Gastrocnemius medialis (tissue), 4 donors: Measurements from ENCODE around the gene RPS8. TPM values are rescaled to one million over a fixed set of nuclear protein-coding genes. Genes with fewer than 3 reads are reported as not detected.
A peak's percentile ranks its signal among the peaks of the same experiment; 100 is the strongest.

ENCODE experiments used
- ATAC-seq, 2 donors: fragments of 150-250 bp; one replicate each; pipeline ENCODE4 v1.9.1; 2016
- DNase-seq, 2 donors: peaks; one replicate each; pipeline ENCODE4 v3.0.0-alpha.2; 2019
- H3K27ac ChIP-seq, 4 donors: fragments of 200-600 bp; sonication (generic); 1 replicate in 1 of 4; 2 replicates in 3 of 4; pipeline ENCODE4 v1.5.1; 2016 to 2018; ENCODE audit warnings: mild to moderate bottlenecking in 2 of 4, moderate library complexity in 1 of 4
- H3K27me3 ChIP-seq, 3 donors: fragments of 200-600 bp; sonication (generic) in 2 of 3; 1 replicate in 1 of 3; 2 replicates in 2 of 3; pipeline versions ENCODE4 v1.5.1 to v1.6.0; 2016 to 2019; ENCODE audit warnings: mild to moderate bottlenecking in 1 of 3, moderate library complexity in 1 of 3
- H3K36me3 ChIP-seq, 2 donors: fragments of 200-600 bp; sonication (generic) in 1 of 2; one replicate each; pipeline ENCODE4 v1.5.1; 2017 to 2018
- H3K4me1 ChIP-seq, 2 donors: fragments of 200-600 bp; sonication (generic) in 1 of 2; one replicate each; pipeline ENCODE4 v1.5.1; 2016 to 2017; ENCODE audit warnings: mild to moderate bottlenecking in 2 of 2
- H3K4me3 ChIP-seq, 4 donors: fragments of 200-600 bp; sonication (generic) in 3 of 4; 1 replicate in 1 of 4; 2 replicates in 3 of 4; pipeline ENCODE4 v1.5.1; 2016 to 2019; ENCODE audit warnings: mild to moderate bottlenecking in 2 of 4
- H3K9me3 ChIP-seq, 3 donors: fragments of 200-600 bp; sonication (generic) in 2 of 3; 1 replicate in 1 of 3; 2 replicates in 2 of 3; pipeline ENCODE4 v1.5.1; 2016 to 2019
- CTCF ChIP-seq, 5 experiments: fragments of 450-650 bp in 3 of 5; fragments of 200-600 bp in 2 of 5; sonication (generic) in 2 of 5; IDR thresholded peaks in 4 of 5; conservative IDR thresholded peaks in 1 of 5; 1 replicate in 4 of 5; 2 replicates in 1 of 5; pipeline ENCODE4 v1.5.1; 2016 to 2019; ENCODE audit warnings: antibody characterized with exemption in 5 of 5, mild to moderate bottlenecking in 3 of 5, moderate library complexity in 3 of 5
- POLR2A ChIP-seq, 2 donors: fragments of 450-650 bp; IDR thresholded peaks; one replicate each; pipeline ENCODE4 v1.6.1; 2017; ENCODE audit warnings: antibody characterized with exemption in 2 of 2, mild to moderate bottlenecking in 2 of 2, moderate library complexity in 2 of 2
- in situ Hi-C, 4 donors: fragments of 200-750 bp; cut with MboI; loops; one replicate each; pipeline versions ENCODE4 v1.15.0 to v1.8.0; 2017; ENCODE audit warnings: low sequenced_read_pairs in 4 of 4
- intact Hi-C: fragments of 100-400 bp; cut with DNase I; formaldehyde crosslinking; loops from one replicate; pipeline ENCODE4 v1.15.1; 2023; ENCODE audit warnings: low total_unique reads
- total RNA-seq, 4 donors: library from RNA; depleted of rRNA; stranded (reverse); fragments of >200 nt; gene quantifications; one replicate each; pipeline versions ENCODE4 v1.1.0 to v1.2.3, GENCODE V29; 2016

The RPS8 gene
- total RNA-seq, 4 donors from 2014 or later, result 1,137 to 2,085 (median 1,818) TPM

GRCh38 chr1:44784094-44785028, 9.0 kb downstream of the RPS8 start:
- Histone ChIP-seq H3K4me1 (peaks cover 19 to 28% of the 10 kb centered on the region in 2 donors), H3K4me3 (peak overlapping the region; percentile 48 to 63 (median 56)), H3K36me3 (peaks cover 0 to 11% of the 10 kb centered on the region in 2 donors), H3K27ac (peak overlapping the region in 1 of 4 donors; percentile 12), H3K27me3 (no peaks in the 10 kb centered on the region), H3K9me3 (no peaks in the 10 kb centered on the region)
- in situ Hi-C loops, result loop anchor here in 2 of 4 donors (10.0 to 25.0 kb wide), 3 partner anchors 50 to 728 kb away; partner anchors contain the start of genes CCDC163 (in 1 of the 2), EIF2B3 (in 1 of the 2), MMACHC (in 1 of the 2) and PRDX1 (in 1 of the 2)
- TF ChIP-seq POLR2A (IDR thresholded peaks at IDR 0.05), result no peak
- no peak for TF ChIP-seq CTCF (IDR thresholded peaks at IDR 0.05 in 4 of 5, conservative IDR thresholded peaks at IDR 0.05 in 1 of 5)
- DNase-seq (no peak), ATAC-seq (no peak)
- intact Hi-C loops, result loop anchor here (5.0 kb wide), 3 partner anchors 38 to 228 kb away; partner anchors contain the start of genes HECTD3 and UROD

- peaks cover 19 to 28% of the 10 kb centered on the region in 2 donors for H3K4me1 ChIP-seq
- H3K9me3 ChIP-seq, result no peaks in the 10 kb centered on the region
- peaks cover 0 to 4% of the 10 kb centered on the region in 2 donors for H3K36me3 ChIP-seq
- ATAC-seq (no peak), DNase-seq (no peak)
- intact Hi-C loops, result loop anchor here (5.0 kb wide), 3 partner anchors 37 to 227 kb away; partner anchors contain the start of genes HECTD3 and UROD
- no peak overlapping the region for H3K4me3 ChIP-seq
- in situ Hi-C loops, result loop anchor here in 2 of 4 donors (10.0 to 25.0 kb wide), 3 partner anchors 50 to 727 kb away; partner anchors contain the start of genes CCDC163 (in 1 of the 2), EIF2B3 (in 1 of the 2), MMACHC (in 1 of the 2) and PRDX1 (in 1 of the 2)
- TF ChIP-seq POLR2A (IDR thresholded peaks at IDR 0.05), result no peak
- TF ChIP-seq CTCF (IDR thresholded peaks at IDR 0.05 in 4 of 5, conservative IDR thresholded peaks at IDR 0.05 in 1 of 5), result no peak
- H3K27me3 ChIP-seq, result no peaks in the 10 kb centered on the region
- H3K27ac ChIP-seq, result no peak overlapping the region
Observed at GRCh38 chr1:44785029-44785380, 9.7 kb downstream of the RPS8 start.

- peak overlapping the region; percentile 62 to 72 (median 64) for H3K4me3 ChIP-seq
- in situ Hi-C loops, result loop anchor here in 2 of 4 donors (10.0 to 25.0 kb wide), 3 partner anchors 49 to 727 kb away; partner anchors contain the start of genes CCDC163 (in 1 of the 2), EIF2B3 (in 1 of the 2), MMACHC (in 1 of the 2) and PRDX1 (in 1 of the 2)
- H3K27ac ChIP-seq, result peak overlapping the region in 3 of 4 donors; percentile 44 to 64 (median 50)
- intact Hi-C loops, result loop anchor here (5.0 kb wide), 3 partner anchors 37 to 227 kb away; partner anchors contain the start of genes HECTD3 and UROD
- peaks cover 19 to 28% of the 10 kb centered on the region in 2 donors for H3K4me1 ChIP-seq
- no peak for DNase-seq
- no peak for ATAC-seq
- TF ChIP-seq POLR2A (IDR thresholded peaks at IDR 0.05) (no peak), CTCF (IDR thresholded peaks at IDR 0.05 in 4 of 5, conservative IDR thresholded peaks at IDR 0.05 in 1 of 5) (no peak)
- no peaks in the 10 kb centered on the region for H3K9me3 ChIP-seq
- no peaks in the 10 kb centered on the region for H3K36me3 ChIP-seq
- no peaks in the 10 kb centered on the region for H3K27me3 ChIP-seq
Observed at GRCh38 chr1:44785501-44786137, 10.3 kb downstream of the RPS8 start.

- Histone ChIP-seq H3K9me3 (no peaks in the 10 kb centered on the region), H3K27ac (peak overlapping the region; percentile 44 to 64 (median 55)), H3K4me1 (peaks cover 19 to 28% of the 10 kb centered on the region in 2 donors), H3K4me3 (peak overlapping the region; percentile 62 to 72 (median 64)), H3K36me3 (no peaks in the 10 kb centered on the region), H3K27me3 (no peaks in the 10 kb centered on the region)
- TF ChIP-seq CTCF (IDR thresholded peaks at IDR 0.05 in 4 of 5, conservative IDR thresholded peaks at IDR 0.05 in 1 of 5) (peak; percentile 98 to 100 (median 99)), POLR2A (IDR thresholded peaks at IDR 0.05) (no peak)
- in situ Hi-C loops, result loop anchor here in 2 of 4 donors (10.0 to 25.0 kb wide), 3 partner anchors 49 to 726 kb away; partner anchors contain the start of genes CCDC163 (in 1 of the 2), EIF2B3 (in 1 of the 2), MMACHC (in 1 of the 2) and PRDX1 (in 1 of the 2)
- ATAC-seq (peak; percentile 68 to 87), DNase-seq (peak in 1 of 2 donors; percentile 66)
- intact Hi-C loops, result loop anchor here (5.0 kb wide), 3 partner anchors 36 to 226 kb away; partner anchors contain the start of genes HECTD3 and UROD
Observed at GRCh38 chr1:44786138-44786840, 10.9 kb downstream of the RPS8 start.
